ENCODE data around the gene PRKN. TPM values are rescaled to one million over a fixed set of nuclear protein-coding genes. Genes with fewer than 3 reads are reported as not detected.
"Not testable (repeated sequence)": the region's sequence is repeated elsewhere in the genome, so short reads cannot be mapped to it uniquely, and the experiment has no call there.

PRKN gene
- total and polyA plus RNA-seq, 2 experiments from 2014 or later = 0.10 to 0.84 TPM

- Histone ChIP-seq H3K4me1 (ENCODE audit: insufficient read depth) (no peaks in the 10 kb centered on the region), H3K4me2 (no peak overlapping the region), H3K27me3 (ENCODE audit: insufficient read depth) (no peaks in the 10 kb centered on the region), H3K36me3 (ENCODE audit: insufficient read depth) (no peaks in the 10 kb centered on the region), H3K27ac (ENCODE audit: low read depth) (no peak overlapping the region), H3K4me3 (no peak overlapping the region), H3F3A (replicated peaks; ENCODE audit: low read depth) (no peaks in the 10 kb centered on the region), H2AFZ (no peak overlapping the region), H4K20me1 (replicated peaks; ENCODE audit: insufficient read depth) (no peaks in the 10 kb centered on the region), H3K9me2 (ENCODE audit: insufficient read depth) (no peaks in the 10 kb centered on the region; the same call in 1 of the 2 replicates), H3K79me2 (replicated peaks; ENCODE audit: insufficient read depth) (no peaks in the 10 kb centered on the region)
- peaks cover 3% of the 10 kb centered on the region; the same call in 2 of the 3 replicates for H3K4me1 Mint-ChIP-seq
- TF ChIP-seq NANOG (IDR thresholded peaks at IDR 0.05; ENCODE audit: borderline replicate concordance) = no peak
- no peak for TF ChIP-seq CREB1 (CRISPR knock-in tag; IDR thresholded peaks at IDR 0.05; ENCODE audit: low read depth)
- TF ChIP-seq ETS1 (IDR thresholded peaks at IDR 0.05) = no peak
- no peak for TF ChIP-seq ZNF114 (CRISPR knock-in tag; IDR thresholded peaks at IDR 0.05)
- no peak for TF ChIP-seq STAT1 (IDR thresholded peaks at IDR 0.05; ENCODE audit: unreplicated experiment)
- no peak for TF ChIP-seq JUNB (IDR thresholded peaks at IDR 0.05; ENCODE audit: unreplicated experiment)
- peak; percentile 34 to 47; a peak in 3 of 4 replicates for TF ChIP-seq CTCF (conservative IDR thresholded peaks at IDR 0.05; ENCODE audit: low read depth in 2 of 2)
- no peak for TF ChIP-seq POLR2AphosphoS5 (IDR thresholded peaks at IDR 0.05; ENCODE audit: low read depth)
- no peak for TF ChIP-seq EZH2phosphoT487 (IDR thresholded peaks at IDR 0.05; ENCODE audit: unreplicated experiment)
- ATAC-seq (peak; percentile 49), DNase-seq (ENCODE audit: low spot score) (peak; percentile 31)
- no peaks in the 10 kb centered on the region for H3K36me3 Mint-ChIP-seq (ENCODE audit: low read depth)
- H3K27me3 Mint-ChIP-seq (ENCODE audit: insufficient read depth, low read depth, poor library complexity) = peaks cover 10% of the 10 kb centered on the region
- no peaks in the 10 kb centered on the region; the same call in 2 of the 3 replicates for H3K9me3 Mint-ChIP-seq
- no peak overlapping the region for H3K4me3 Mint-ChIP-seq
- H3K27ac Mint-ChIP-seq = no peak overlapping the region
Observed at GRCh38 chr6:161496941-161497340, 1230.6 kb downstream of the PRKN start.

GRCh38 chr6:161496271-161496670 is 1231.3 kb downstream of the PRKN start:
- not testable (repeated sequence) for H3K4me1 Mint-ChIP-seq; H3K79me2 ChIP-seq (replicated peaks; ENCODE audit: insufficient read depth); H3K9me2 ChIP-seq (ENCODE audit: insufficient read depth); H2AFZ ChIP-seq; H3F3A ChIP-seq (replicated peaks; ENCODE audit: low read depth); H3K9me3 Mint-ChIP-seq; H3K27ac ChIP-seq (ENCODE audit: low read depth); DNase-seq (ENCODE audit: low spot score); H3K4me3 ChIP-seq; H3K27me3 ChIP-seq (ENCODE audit: insufficient read depth); H3K4me1 ChIP-seq (ENCODE audit: insufficient read depth); H3K27ac Mint-ChIP-seq; H3K4me3 Mint-ChIP-seq; H3K36me3 ChIP-seq (ENCODE audit: insufficient read depth); H3K4me2 ChIP-seq; H4K20me1 ChIP-seq (replicated peaks; ENCODE audit: insufficient read depth); H3K36me3 Mint-ChIP-seq (ENCODE audit: low read depth); ATAC-seq
- peaks cover 10% of the 10 kb centered on the region for H3K27me3 Mint-ChIP-seq (ENCODE audit: insufficient read depth, low read depth, poor library complexity)

All from GM23338 (cell line).